Activated gamma-delta T cell (primary cell): ENCODE measurements around the gene RFWD3.
"Not testable (repeated sequence)": the region's sequence is repeated elsewhere in the genome, so short reads cannot be mapped to it uniquely, and the experiment has no call there.

ENCODE experiments used
- DNase-seq: peaks from one replicate; lab custom pipeline; 2025; lab: John Stamatoyannopoulos, UW

RFWD3 gene

DNA sequence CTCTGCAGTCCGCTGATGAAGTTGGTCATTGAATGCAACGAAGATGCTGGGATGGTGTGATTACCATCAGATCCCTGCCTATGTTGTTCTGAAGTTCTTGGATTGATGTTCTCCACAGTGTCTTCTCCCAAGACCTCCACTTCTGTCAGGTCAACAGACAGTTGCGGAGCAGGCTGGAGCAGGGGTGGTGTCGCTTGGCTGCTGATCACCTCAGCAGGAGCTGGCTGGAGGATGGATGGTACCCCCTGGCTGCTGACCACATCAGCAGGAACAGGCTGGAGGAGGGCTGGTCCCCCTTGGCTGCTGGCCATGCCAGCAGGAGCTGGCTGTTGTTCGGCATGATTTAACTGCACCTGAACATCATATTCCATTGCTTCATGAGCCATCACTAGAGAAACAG lies 5.6 kb downstream of the RFWD3 start:
- DNase-seq, result no peak

GRCh38 chr16:74660383-74660782 lies 6.3 kb downstream of the RFWD3 start:
- no peak for DNase-seq

GRCh38 chr16:74659041-74659440 lies 7.6 kb downstream of the RFWD3 start:
- no peak for DNase-seq

DNA sequence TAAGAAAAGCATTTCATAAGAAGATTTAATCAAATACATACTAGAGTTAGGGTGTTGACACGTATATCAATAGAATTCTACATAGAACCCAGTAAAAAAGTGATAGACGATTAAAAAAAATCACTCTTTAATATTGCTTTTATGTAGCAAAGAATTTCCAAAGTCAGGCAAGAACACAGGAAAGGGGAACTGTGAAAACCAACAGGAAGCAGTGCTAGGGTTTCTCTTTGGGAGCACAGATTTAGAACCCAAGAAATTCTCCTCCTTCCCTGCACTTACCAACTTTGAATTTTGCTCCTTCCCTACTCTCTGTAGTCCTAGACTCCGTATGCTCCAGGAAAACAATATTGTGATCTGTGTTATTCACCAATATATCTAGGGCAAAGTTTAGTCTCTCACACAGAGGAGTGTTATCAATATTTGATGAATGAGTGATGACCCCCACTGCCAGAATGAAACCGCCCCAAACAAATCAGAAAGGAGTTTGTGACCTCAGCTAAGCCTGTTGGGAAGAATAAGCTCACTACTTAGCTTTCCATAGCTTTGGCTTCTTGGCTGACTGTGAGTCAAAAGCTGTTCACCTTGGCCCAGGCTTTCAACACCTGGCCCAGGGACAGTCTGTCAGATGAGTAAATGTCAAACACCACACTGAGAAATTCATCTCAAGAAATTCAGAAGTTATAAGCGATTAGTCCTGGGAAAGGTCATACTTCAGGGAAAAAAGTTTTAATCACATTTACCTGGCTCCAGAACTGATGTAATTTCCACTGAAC lies 8.6 kb downstream of the RFWD3 start:
- no peak for DNase-seq

GRCh38 chr16:74654536-74655050 lies 12.1 kb downstream of the RFWD3 start:
- no peak for DNase-seq

DNA sequence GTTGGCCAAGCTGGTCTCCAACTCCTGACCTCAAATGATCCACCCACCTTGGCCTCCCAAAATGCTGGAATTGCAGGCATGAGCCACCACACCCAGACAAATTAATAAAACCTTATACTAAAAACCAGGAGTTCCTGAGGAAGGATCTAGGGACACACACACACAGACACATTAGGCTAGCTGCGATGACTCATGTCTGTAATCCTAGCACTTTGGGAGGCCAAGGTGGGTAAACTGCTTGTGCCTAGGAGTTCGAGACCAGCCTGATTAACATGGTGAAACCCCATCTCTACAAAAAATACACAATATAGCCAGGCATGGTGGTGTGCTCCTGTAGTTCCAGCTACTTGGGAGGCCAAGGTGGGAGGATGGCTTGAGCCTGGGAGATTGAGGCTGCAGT lies 13.8 kb downstream of the RFWD3 start:
- DNase-seq, result not testable (repeated sequence)

- DNase-seq, result no peak
Observed at GRCh38 chr16:74652249-74652648, 14.4 kb downstream of the RFWD3 start.

- no peak for DNase-seq
Observed at GRCh38 chr16:74651841-74652240, 14.8 kb downstream of the RFWD3 start.

GRCh38 chr16:74650966-74651567 lies 15.6 kb downstream of the RFWD3 start:
- no peak for DNase-seq

DNA sequence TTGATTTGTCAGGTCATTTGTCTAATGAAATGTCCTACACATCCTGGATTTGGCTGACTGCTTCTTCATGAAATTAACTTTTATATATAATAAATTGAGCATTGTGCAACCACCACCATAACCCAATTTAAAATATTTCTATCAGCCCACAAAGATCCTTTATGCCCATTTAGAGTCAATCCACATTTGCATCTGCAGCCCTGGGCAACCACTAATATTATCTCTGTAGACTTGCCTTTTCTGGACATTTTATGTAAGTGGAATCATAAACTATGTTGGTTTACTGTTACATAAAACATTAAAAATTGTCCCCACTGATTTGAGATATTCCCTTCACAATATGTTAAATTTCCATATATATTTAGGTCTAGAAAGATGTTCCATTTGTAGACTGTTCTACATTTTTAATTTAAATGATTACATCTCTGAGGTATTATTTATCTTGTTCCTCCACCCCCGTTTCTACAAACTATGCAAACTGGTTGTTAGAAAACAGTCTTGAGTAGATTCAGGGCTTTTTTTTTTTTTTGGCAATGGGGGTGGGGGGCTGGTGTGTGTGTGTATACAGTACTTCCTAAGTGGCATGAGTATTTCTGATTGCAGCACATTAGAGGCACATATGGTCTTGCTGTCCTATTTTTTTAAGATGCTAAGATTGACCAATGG lies 16.7 kb downstream of the RFWD3 start:
- DNase-seq, result no peak

- DNase-seq, result no peak
Observed at GRCh38 chr16:74641969-74642368, 24.7 kb downstream of the RFWD3 start.

- no peak for DNase-seq
Observed at GRCh38 chr16:74637742-74638453, 28.8 kb downstream of the RFWD3 start.

DNA sequence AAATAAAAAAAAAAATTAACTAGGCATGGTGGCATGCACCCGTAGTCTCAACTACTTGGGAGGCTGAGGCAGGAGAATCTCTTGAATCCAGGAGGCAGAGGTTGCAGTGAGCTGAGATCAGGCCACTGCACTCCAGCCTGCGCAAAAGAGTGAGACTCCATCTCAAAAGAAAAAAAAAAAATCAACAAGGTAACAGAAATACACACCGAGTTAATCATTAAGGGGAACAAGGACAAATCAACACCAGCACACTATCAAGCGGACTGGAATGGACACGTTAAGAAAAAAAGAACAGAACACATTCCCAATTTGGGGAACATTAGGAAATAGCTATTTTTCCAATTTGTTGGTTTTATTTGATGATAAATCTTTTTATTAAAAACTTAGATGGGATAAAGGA lies 31.4 kb downstream of the RFWD3 start:
- no peak for DNase-seq

GRCh38 chr16:74633686-74634085 lies 33.0 kb downstream of the RFWD3 start:
- no peak for DNase-seq

GRCh38 chr16:74627506-74628220 lies 39.0 kb downstream of the RFWD3 start:
- no peak for DNase-seq

- DNase-seq, result no peak
Observed at GRCh38 chr16:74626741-74627416, 39.8 kb downstream of the RFWD3 start.

DNA sequence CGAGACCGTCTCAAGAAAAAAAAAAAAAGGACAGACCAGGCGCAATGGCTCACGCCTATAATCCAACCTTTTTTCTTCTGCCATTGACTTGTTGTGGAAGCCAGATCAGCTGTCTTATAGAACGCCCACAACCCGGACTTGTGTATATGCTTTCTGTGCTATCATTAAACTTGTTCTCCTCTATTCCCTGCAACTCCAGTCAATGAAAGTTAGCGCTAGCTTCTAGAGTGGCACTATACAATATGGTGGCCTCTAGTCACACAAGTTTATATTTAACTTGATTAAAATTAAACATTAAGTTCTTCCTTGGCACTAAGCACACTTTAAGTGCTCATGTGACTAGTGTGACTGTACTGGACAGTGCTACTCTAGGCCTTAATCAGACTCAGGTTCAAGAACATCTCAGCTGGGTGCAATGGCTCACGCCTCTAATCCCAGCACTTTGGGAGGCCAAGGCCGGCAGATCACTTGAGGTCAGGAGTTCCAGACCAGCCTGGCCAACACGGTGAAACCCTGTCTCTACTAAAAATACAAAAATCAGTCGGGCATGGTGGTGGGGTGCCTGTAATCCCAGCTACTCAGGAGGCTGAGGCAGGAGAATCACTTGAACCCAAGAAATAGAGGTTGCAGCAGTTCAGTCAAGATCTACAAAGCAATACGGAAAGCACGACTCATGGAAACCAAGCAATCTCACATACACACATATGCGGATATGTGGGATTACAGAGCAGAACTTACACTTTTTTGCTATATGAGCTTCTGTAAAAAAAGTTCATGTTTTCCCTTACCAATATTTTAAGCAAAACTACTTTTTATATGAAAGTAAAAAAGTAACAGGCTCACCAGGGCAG lies 41.0 kb downstream of the RFWD3 start:
- DNase-seq, result no peak

DNA sequence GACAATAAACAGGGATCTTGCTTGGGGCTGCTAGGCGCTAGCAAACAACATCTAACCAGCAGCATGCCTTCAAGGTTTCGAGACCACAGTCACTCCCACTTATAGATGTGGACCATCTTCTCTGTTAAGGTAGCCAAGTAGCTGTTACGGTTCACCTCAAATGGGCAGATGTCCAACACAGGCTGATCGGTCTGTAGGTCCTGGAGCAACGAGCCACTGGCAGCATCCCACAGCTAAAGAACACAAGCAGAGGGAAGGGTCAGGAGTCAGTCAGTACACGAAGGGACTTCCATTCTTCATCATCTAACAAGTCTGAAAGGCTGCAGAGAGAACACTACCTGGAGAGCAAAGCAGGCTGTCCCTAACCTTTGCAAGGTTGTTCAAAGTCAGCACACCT lies 42.8 kb downstream of the RFWD3 start:
- no peak for DNase-seq

- DNase-seq, result no peak
Observed at GRCh38 chr16:74623214-74623838, 43.4 kb downstream of the RFWD3 start.

DNA sequence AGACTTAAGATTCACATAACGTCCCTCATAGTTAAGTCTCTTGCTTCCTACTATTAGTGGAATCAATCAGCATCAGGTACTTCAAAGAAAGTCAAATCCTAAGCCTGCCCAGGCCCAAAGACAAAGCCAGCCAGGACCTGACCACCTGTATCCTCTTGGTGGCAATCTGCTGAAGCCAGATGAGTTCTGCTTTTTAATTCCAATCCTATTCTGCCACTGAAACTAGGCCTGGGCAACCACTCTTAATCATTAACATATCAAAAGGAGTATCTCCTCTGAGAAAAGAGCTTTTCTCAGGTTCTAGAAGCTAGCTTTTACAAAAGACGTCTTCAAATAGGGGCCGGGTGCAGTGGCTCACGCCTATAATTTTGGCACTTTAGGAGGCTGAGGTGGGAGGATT lies 44.7 kb downstream of the RFWD3 start:
- no peak for DNase-seq
